Upper lobe of left lung (tissue), 6 donors: ENCODE data around the gene CLIC2. TPM values are rescaled to one million over a fixed set of nuclear protein-coding genes. Genes with fewer than 3 reads are reported as not detected.
"Not testable (repeated sequence)": the region's sequence is repeated elsewhere in the genome, so short reads cannot be mapped to it uniquely, and the experiment has no call there.

Source experiments
- ATAC-seq, 2 donors: fragments of 200-7000 bp; cut with Tn5 transposase; one replicate each; pipeline ENCODE4 v1.9.1; 2022; ENCODE audit warnings: mild to moderate bottlenecking in 2 of 2, moderate library complexity in 2 of 2; ENCODE audit not compliant: low FRiP score in 2 of 2
- DNase-seq, 2 donors: peaks; one replicate each; pipeline ENCODE4 v3.0.0-alpha.2; 2019 to 2020
- H3K27ac ChIP-seq, 4 donors: fragments of 200-600 bp; sonication (generic); one replicate each; pipeline ENCODE4 v1.5.1; 2016 to 2019
- H3K27me3 ChIP-seq, 4 donors: fragments of 200-600 bp; sonication (generic); one replicate each; pipeline ENCODE4 v1.5.1; 2017 to 2019
- H3K36me3 ChIP-seq, 4 donors: fragments of 200-600 bp; sonication (generic); one replicate each; pipeline ENCODE4 v1.5.1; 2016 to 2019
- H3K4me1 ChIP-seq, 4 donors: fragments of 200-600 bp; sonication (generic); one replicate each; pipeline ENCODE4 v1.5.1; 2018 to 2019
- H3K4me3 ChIP-seq, 4 donors: fragments of 200-600 bp; sonication (generic); one replicate each; pipeline ENCODE4 v1.5.1; 2017 to 2019; ENCODE audit warnings: mild to moderate bottlenecking in 2 of 4, moderate library complexity in 1 of 4
- H3K9me3 ChIP-seq, 4 donors: fragments of 200-600 bp; sonication (generic); one replicate each; pipeline ENCODE4 v1.5.1; 2018 to 2019
- CTCF ChIP-seq, 6 experiments: fragments of 450-650 bp in 4 of 6; fragments of 200-600 bp in 2 of 6; sonication (generic) in 2 of 6; IDR thresholded peaks; one replicate each; pipeline ENCODE4 v1.5.1; 2016 to 2019; ENCODE audit warnings: antibody characterized with exemption in 6 of 6
- EP300 ChIP-seq, 4 donors: sonication (generic); formaldehyde crosslinking; IDR thresholded peaks; one replicate each; pipeline ENCODE4 v1.5.1; 2017; ENCODE audit warnings: antibody characterized with exemption in 4 of 4, control low read depth in 2 of 4
- POLR2A ChIP-seq, 4 donors: fragments of 450-650 bp; IDR thresholded peaks; one replicate each; pipeline ENCODE4 v1.5.1; 2016 to 2017; ENCODE audit warnings: antibody characterized with exemption in 4 of 4, mild to moderate bottlenecking in 2 of 4
- POLR2AphosphoS5 ChIP-seq, 2 donors: sonication (generic); formaldehyde crosslinking; IDR thresholded peaks; one replicate each; pipeline ENCODE4 v1.5.1; 2017; ENCODE audit warnings: antibody characterized with exemption in 2 of 2
- WGBS, 2 donors: methylation state at CpG; one replicate each; pipeline ENCODE4 v1.1.5; 2017 to 2018; 5-methylcytosine and 5-hydroxymethylcytosine counted together
- total RNA-seq, 6 donors: library from RNA; depleted of rRNA in 4 of 6; stranded (reverse); fragments of >200 nt in 4 of 6; gene quantifications; one replicate each; pipeline versions ENCODE4 v1.1.0 to v1.2.1, GENCODE V29; 2016 to 2021
- donor health status: DM: no; HTN: no; CAD: no; lungs with moderate emphysema.
- donor health status: DM: no; HTN: yes; CAD: no; lungs with severe emphysema.

The CLIC2 gene
- total RNA-seq, 6 donors from 2014 or later: 16.8 to 75.2 (median 45.1) TPM

GRCh38 chrX:155313766-155314165, 20.6 kb downstream of the CLIC2 start:
- Histone ChIP-seq H3K36me3 (no peaks in the 10 kb centered on the region), H3K4me3 (no peak overlapping the region), H3K27me3 (no peaks in the 10 kb centered on the region), H3K9me3 (peaks cover 0 to 3% (median 0%) of the 10 kb centered on the region in 4 donors), H3K27ac (no peak overlapping the region), H3K4me1 (no peaks in the 10 kb centered on the region)
- no peak for ATAC-seq
- 79% methylated on average over 4 of the region's 4 CpGs; no CpG with 5 or more reads in 1 of the 2 donors for WGBS, 2 donors
- DNase-seq: no peak
- TF ChIP-seq CTCF (IDR thresholded peaks at IDR 0.05): no peak
- no peak for TF ChIP-seq POLR2A (IDR thresholded peaks at IDR 0.05)
- TF ChIP-seq POLR2AphosphoS5 (IDR thresholded peaks at IDR 0.05): no peak
- TF ChIP-seq EP300 (IDR thresholded peaks at IDR 0.05): no peak

- Histone ChIP-seq H3K4me1 (no peaks in the 10 kb centered on the region), H3K36me3 (peaks cover 0 to 7% (median 0%) of the 10 kb centered on the region in 4 donors), H3K9me3 (no peaks in the 10 kb centered on the region), H3K27me3 (no peaks in the 10 kb centered on the region), H3K27ac (no peak overlapping the region), H3K4me3 (no peak overlapping the region)
- TF ChIP-seq POLR2AphosphoS5 (IDR thresholded peaks at IDR 0.05) (no peak), CTCF (IDR thresholded peaks at IDR 0.05) (no peak)
- no peak for ATAC-seq
- DNase-seq: no peak
Measured at GRCh38 chrX:155293771-155294170, 40.6 kb downstream of the CLIC2 start.

- 96 to 100% methylated on average over 1 of the region's 1 CpG for WGBS, 2 donors
- TF ChIP-seq POLR2AphosphoS5 (IDR thresholded peaks at IDR 0.05): no peak
- no peak for TF ChIP-seq CTCF (IDR thresholded peaks at IDR 0.05)
- no peak for TF ChIP-seq POLR2A (IDR thresholded peaks at IDR 0.05)
- H3K4me3 ChIP-seq: no peak overlapping the region
- no peaks in the 10 kb centered on the region for H3K27me3 ChIP-seq
- DNase-seq: no peak
- ATAC-seq: no peak
- no peaks in the 10 kb centered on the region for H3K9me3 ChIP-seq
- peaks cover 0 to 51% (median 2%) of the 10 kb centered on the region in 4 donors for H3K36me3 ChIP-seq
- no peak overlapping the region for H3K27ac ChIP-seq
- H3K4me1 ChIP-seq: no peaks in the 10 kb centered on the region
Measured at GRCh38 chrX:155279873-155280272, 54.5 kb downstream of the CLIC2 start.

- Histone ChIP-seq H3K9me3 (peaks cover 0 to 6% (median 3%) of the 10 kb centered on the region in 4 donors), H3K27me3 (no peaks in the 10 kb centered on the region), H3K36me3 (peaks cover 0 to 11% (median 0%) of the 10 kb centered on the region in 4 donors), H3K4me1 (no peaks in the 10 kb centered on the region), H3K27ac (no peak overlapping the region), H3K4me3 (no peak overlapping the region)
- TF ChIP-seq EP300 (IDR thresholded peaks at IDR 0.05) (no peak), CTCF (IDR thresholded peaks at IDR 0.05) (no peak), POLR2AphosphoS5 (IDR thresholded peaks at IDR 0.05) (no peak), POLR2A (IDR thresholded peaks at IDR 0.05) (no peak)
- ATAC-seq (no peak), DNase-seq (no peak)
- 87 to 100% methylated on average over 1 of the region's 1 CpG for WGBS, 2 donors
Measured at GRCh38 chrX:155270969-155271368, 63.4 kb downstream of the CLIC2 start.

GRCh38 chrX:155267995-155268394, 66.4 kb downstream of the CLIC2 start:
- not testable (repeated sequence) for H3K27me3 ChIP-seq, H3K9me3 ChIP-seq, H3K36me3 ChIP-seq, ATAC-seq, H3K27ac ChIP-seq, DNase-seq, H3K4me3 ChIP-seq, H3K4me1 ChIP-seq
- WGBS, 2 donors: 89 to 100% methylated on average over 1 of the region's 1 CpG
